ENCODE results near the gene VPS37C.

VPS37C gene

GRCh38 chr11:61111786-61112517 is 49.3 kb downstream of the VPS37C start:
- Histone ChIP-seq H3K4me3 (ENCODE audit: low read length in 2 of 2) (no peak overlapping the region), H3K27ac (ENCODE audit: low read depth in 2 of 2, low read length in 2 of 2) (no peak overlapping the region), H3K9me3 (ENCODE audit: control insufficient read depth in 2 of 2, low read length in 2 of 2) (no peaks in the 10 kb centered on the region), H3K4me1 (ENCODE audit: control insufficient read depth in 2 of 2, insufficient read depth in 2 of 2, low read length in 2 of 2) (no peaks in the 10 kb centered on the region), H3K36me3 (ENCODE audit: control insufficient read depth in 2 of 2, insufficient read depth in 2 of 2, low read length in 2 of 2) (peaks cover 0 to 4% of the 10 kb centered on the region in 2 donors), H3K27me3 (ENCODE audit: control insufficient read depth in 2 of 2, insufficient read depth in 2 of 2, low read length in 2 of 2) (no peaks in the 10 kb centered on the region), H3K9ac (ENCODE audit: low read depth in 1 of 2, low read length in 2 of 2) (no peak overlapping the region)

- Histone ChIP-seq H3K9ac (ENCODE audit: low read depth in 1 of 2, low read length in 2 of 2) (no peak overlapping the region), H3K4me3 (ENCODE audit: low read length in 2 of 2) (no peak overlapping the region), H3K27me3 (ENCODE audit: control insufficient read depth in 2 of 2, insufficient read depth in 2 of 2, low read length in 2 of 2) (no peaks in the 10 kb centered on the region), H3K4me1 (ENCODE audit: control insufficient read depth in 2 of 2, insufficient read depth in 2 of 2, low read length in 2 of 2) (no peaks in the 10 kb centered on the region), H3K36me3 (ENCODE audit: control insufficient read depth in 2 of 2, insufficient read depth in 2 of 2, low read length in 2 of 2) (peaks cover 0 to 4% of the 10 kb centered on the region in 2 donors), H3K9me3 (ENCODE audit: control insufficient read depth in 2 of 2, low read length in 2 of 2) (no peaks in the 10 kb centered on the region), H3K27ac (ENCODE audit: low read depth in 2 of 2, low read length in 2 of 2) (no peak overlapping the region)
Measured at GRCh38 chr11:61111050-61111435, 50.2 kb downstream of the VPS37C start.

GRCh38 chr11:61110255-61111049 is 50.8 kb downstream of the VPS37C start:
- Histone ChIP-seq H3K4me3 (ENCODE audit: low read length in 2 of 2) (no peak overlapping the region), H3K4me1 (ENCODE audit: control insufficient read depth in 2 of 2, insufficient read depth in 2 of 2, low read length in 2 of 2) (no peaks in the 10 kb centered on the region), H3K27me3 (ENCODE audit: control insufficient read depth in 2 of 2, insufficient read depth in 2 of 2, low read length in 2 of 2) (no peaks in the 10 kb centered on the region), H3K36me3 (ENCODE audit: control insufficient read depth in 2 of 2, insufficient read depth in 2 of 2, low read length in 2 of 2) (no peaks in the 10 kb centered on the region), H3K27ac (ENCODE audit: low read depth in 2 of 2, low read length in 2 of 2) (no peak overlapping the region), H3K9me3 (ENCODE audit: control insufficient read depth in 2 of 2, low read length in 2 of 2) (no peaks in the 10 kb centered on the region), H3K9ac (ENCODE audit: low read depth in 1 of 2, low read length in 2 of 2) (no peak overlapping the region)

DNA sequence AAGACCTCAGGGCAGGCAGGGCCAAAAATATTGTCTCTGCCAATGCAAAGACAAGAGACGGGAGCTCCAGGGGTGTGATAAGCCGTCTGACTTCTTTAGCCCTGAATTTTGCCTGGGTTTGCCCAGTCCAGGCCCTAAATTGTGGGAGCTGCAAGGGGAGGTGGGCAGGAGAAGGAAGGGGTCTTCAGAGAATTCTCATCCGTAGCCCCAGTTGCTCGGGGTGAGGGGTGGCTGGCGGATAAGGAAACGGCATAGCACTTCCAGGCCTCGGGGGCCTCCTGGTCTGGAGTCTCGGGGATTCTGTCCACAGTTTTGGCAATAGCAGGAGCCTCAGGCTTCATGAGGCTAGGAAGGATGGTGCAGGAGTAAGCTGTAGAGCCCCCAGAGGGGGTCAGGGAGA is 51.6 kb downstream of the VPS37C start:
- no peak overlapping the region for H3K9ac ChIP-seq (ENCODE audit: low read depth in 1 of 2, low read length in 2 of 2)
- no peaks in the 10 kb centered on the region for H3K27me3 ChIP-seq (ENCODE audit: control insufficient read depth in 2 of 2, insufficient read depth in 2 of 2, low read length in 2 of 2)
- no peaks in the 10 kb centered on the region for H3K9me3 ChIP-seq (ENCODE audit: control insufficient read depth in 2 of 2, low read length in 2 of 2)
- no peaks in the 10 kb centered on the region for H3K36me3 ChIP-seq (ENCODE audit: control insufficient read depth in 2 of 2, insufficient read depth in 2 of 2, low read length in 2 of 2)
- H3K4me1 ChIP-seq (ENCODE audit: control insufficient read depth in 2 of 2, insufficient read depth in 2 of 2, low read length in 2 of 2): no peaks in the 10 kb centered on the region
- H3K27ac ChIP-seq (ENCODE audit: low read depth in 2 of 2, low read length in 2 of 2): no peak overlapping the region
- no peak overlapping the region for H3K4me3 ChIP-seq (ENCODE audit: low read length in 2 of 2)

- Histone ChIP-seq H3K27ac (ENCODE audit: low read depth in 2 of 2, low read length in 2 of 2) (no peak overlapping the region), H3K4me3 (ENCODE audit: low read length in 2 of 2) (no peak overlapping the region), H3K27me3 (ENCODE audit: control insufficient read depth in 2 of 2, insufficient read depth in 2 of 2, low read length in 2 of 2) (no peaks in the 10 kb centered on the region), H3K9ac (ENCODE audit: low read depth in 1 of 2, low read length in 2 of 2) (no peak overlapping the region), H3K9me3 (ENCODE audit: control insufficient read depth in 2 of 2, low read length in 2 of 2) (no peaks in the 10 kb centered on the region), H3K36me3 (ENCODE audit: control insufficient read depth in 2 of 2, insufficient read depth in 2 of 2, low read length in 2 of 2) (no peaks in the 10 kb centered on the region), H3K4me1 (ENCODE audit: control insufficient read depth in 2 of 2, insufficient read depth in 2 of 2, low read length in 2 of 2) (no peaks in the 10 kb centered on the region)
Measured at GRCh38 chr11:61108847-61109585, 52.2 kb downstream of the VPS37C start.

DNA sequence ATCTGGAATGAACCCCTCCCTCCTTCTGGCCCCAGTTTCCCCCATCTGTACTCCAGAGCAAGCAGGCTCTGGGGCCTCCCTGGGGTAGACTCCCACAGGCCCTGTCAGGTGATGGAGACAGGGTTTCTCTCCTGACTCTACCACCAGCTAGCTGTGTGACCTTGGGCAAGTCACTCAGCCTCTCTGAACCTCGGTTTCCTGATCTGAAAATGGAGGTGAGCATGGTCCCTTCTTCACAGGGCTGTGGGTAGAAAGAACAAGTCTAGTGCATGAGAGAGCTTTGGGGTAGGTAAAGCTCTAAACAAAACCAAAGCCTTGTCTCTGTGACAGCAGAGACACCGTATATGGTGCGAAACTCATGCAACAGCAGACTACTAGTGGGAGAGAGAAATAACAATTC is 53.3 kb downstream of the VPS37C start:
- Histone ChIP-seq H3K27ac (ENCODE audit: low read depth in 2 of 2, low read length in 2 of 2) (no peak overlapping the region), H3K9ac (ENCODE audit: low read depth in 1 of 2, low read length in 2 of 2) (no peak overlapping the region), H3K4me1 (ENCODE audit: control insufficient read depth in 2 of 2, insufficient read depth in 2 of 2, low read length in 2 of 2) (no peaks in the 10 kb centered on the region), H3K9me3 (ENCODE audit: control insufficient read depth in 2 of 2, low read length in 2 of 2) (no peaks in the 10 kb centered on the region), H3K4me3 (ENCODE audit: low read length in 2 of 2) (no peak overlapping the region), H3K36me3 (ENCODE audit: control insufficient read depth in 2 of 2, insufficient read depth in 2 of 2, low read length in 2 of 2) (no peaks in the 10 kb centered on the region), H3K27me3 (ENCODE audit: control insufficient read depth in 2 of 2, insufficient read depth in 2 of 2, low read length in 2 of 2) (no peaks in the 10 kb centered on the region)

DNA sequence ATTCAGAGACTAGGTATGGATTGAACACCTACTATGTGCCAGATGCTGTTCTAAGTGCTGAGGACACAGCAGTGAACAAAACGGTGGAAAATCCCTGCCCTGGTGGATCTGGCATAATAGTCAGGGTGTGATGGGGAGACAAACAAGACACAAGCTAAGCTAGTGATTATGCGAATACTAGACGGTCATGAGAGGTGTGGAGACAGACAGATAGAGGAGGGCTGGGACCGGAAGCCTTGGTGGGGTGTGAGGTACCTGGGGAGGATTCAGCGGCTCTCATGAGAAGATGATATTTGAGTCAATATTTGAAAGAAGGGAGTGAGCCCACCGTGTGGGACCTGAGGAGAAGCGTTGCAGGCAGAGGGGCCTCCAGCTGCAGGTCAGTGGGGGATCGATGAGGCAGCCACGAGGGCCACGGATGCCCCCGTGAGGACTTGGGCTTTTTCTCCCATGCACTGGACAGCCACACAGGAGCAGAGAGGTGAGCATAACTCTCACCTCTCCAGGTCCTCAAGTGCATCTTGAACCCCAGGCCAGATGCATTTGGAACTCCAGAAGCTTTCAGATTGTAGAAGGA is 54.2 kb downstream of the VPS37C start:
- Histone ChIP-seq H3K9me3 (ENCODE audit: control insufficient read depth in 2 of 2, low read length in 2 of 2) (no peaks in the 10 kb centered on the region), H3K4me3 (ENCODE audit: low read length in 2 of 2) (no peak overlapping the region), H3K4me1 (ENCODE audit: control insufficient read depth in 2 of 2, insufficient read depth in 2 of 2, low read length in 2 of 2) (peaks cover 0 to 2% of the 10 kb centered on the region in 2 donors), H3K27me3 (ENCODE audit: control insufficient read depth in 2 of 2, insufficient read depth in 2 of 2, low read length in 2 of 2) (no peaks in the 10 kb centered on the region), H3K27ac (ENCODE audit: low read depth in 2 of 2, low read length in 2 of 2) (no peak overlapping the region), H3K36me3 (ENCODE audit: control insufficient read depth in 2 of 2, insufficient read depth in 2 of 2, low read length in 2 of 2) (no peaks in the 10 kb centered on the region), H3K9ac (ENCODE audit: low read depth in 1 of 2, low read length in 2 of 2) (no peak overlapping the region)

DNA sequence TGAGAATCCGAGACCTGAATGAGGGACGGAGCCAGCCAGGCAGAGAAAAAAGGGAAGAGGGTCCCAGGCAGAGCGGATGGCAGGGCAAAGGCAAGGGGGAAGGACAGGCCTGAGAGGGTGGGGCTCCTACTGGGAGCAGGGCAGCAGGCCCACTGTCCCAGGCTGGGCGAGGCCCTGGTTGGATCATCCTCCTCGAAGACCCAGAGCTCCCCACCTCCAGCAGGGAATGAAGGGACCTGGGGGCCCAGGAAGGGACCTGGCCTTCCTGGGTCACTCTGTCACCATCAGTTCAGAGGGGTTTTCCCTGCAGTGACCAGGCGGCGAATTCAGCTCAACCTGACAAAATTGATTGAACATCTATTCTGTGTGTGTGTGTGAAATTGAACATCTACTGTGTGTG is 54.9 kb downstream of the VPS37C start:
- Histone ChIP-seq H3K36me3 (ENCODE audit: control insufficient read depth in 2 of 2, insufficient read depth in 2 of 2, low read length in 2 of 2) (no peaks in the 10 kb centered on the region), H3K4me3 (ENCODE audit: low read length in 2 of 2) (no peak overlapping the region), H3K27me3 (ENCODE audit: control insufficient read depth in 2 of 2, insufficient read depth in 2 of 2, low read length in 2 of 2) (no peaks in the 10 kb centered on the region), H3K9me3 (ENCODE audit: control insufficient read depth in 2 of 2, low read length in 2 of 2) (no peaks in the 10 kb centered on the region), H3K4me1 (ENCODE audit: control insufficient read depth in 2 of 2, insufficient read depth in 2 of 2, low read length in 2 of 2) (peaks cover 0 to 3% of the 10 kb centered on the region in 2 donors), H3K9ac (ENCODE audit: low read depth in 1 of 2, low read length in 2 of 2) (no peak overlapping the region), H3K27ac (ENCODE audit: low read depth in 2 of 2, low read length in 2 of 2) (no peak overlapping the region)

DNA sequence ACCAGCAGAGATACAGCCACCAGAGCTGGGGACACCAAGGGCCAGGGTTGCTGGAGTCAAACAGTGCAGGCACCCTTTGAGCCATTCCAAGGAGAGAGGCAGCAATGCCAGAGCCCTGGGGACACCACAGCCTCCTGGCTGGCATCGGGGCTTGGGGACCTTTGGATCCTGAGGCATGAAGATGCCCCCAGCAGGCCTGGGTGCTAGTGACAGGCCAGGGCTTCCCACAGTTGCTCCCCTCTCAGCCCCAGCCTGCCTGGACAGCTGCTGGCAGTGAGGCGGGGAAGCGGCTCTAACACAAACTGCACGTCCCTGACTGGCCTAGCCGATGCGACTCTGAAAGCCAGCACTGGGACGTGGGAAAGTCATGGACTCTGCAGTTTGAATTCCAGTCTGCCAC is 56.3 kb downstream of the VPS37C start:
- Histone ChIP-seq H3K9ac (ENCODE audit: low read depth in 1 of 2, low read length in 2 of 2) (no peak overlapping the region), H3K9me3 (ENCODE audit: control insufficient read depth in 2 of 2, low read length in 2 of 2) (no peaks in the 10 kb centered on the region), H3K27me3 (ENCODE audit: control insufficient read depth in 2 of 2, insufficient read depth in 2 of 2, low read length in 2 of 2) (no peaks in the 10 kb centered on the region), H3K4me3 (ENCODE audit: low read length in 2 of 2) (no peak overlapping the region), H3K36me3 (ENCODE audit: control insufficient read depth in 2 of 2, insufficient read depth in 2 of 2, low read length in 2 of 2) (no peaks in the 10 kb centered on the region), H3K27ac (ENCODE audit: low read depth in 2 of 2, low read length in 2 of 2) (no peak overlapping the region), H3K4me1 (ENCODE audit: control insufficient read depth in 2 of 2, insufficient read depth in 2 of 2, low read length in 2 of 2) (peaks cover 0 to 3% of the 10 kb centered on the region in 2 donors)
